Muscle layer of duodenum (tissue), 2 donors: Measurements from ENCODE around the gene ACACA.
"Not testable (repeated sequence)": the region's sequence is repeated elsewhere in the genome, so short reads cannot be mapped to it uniquely, and the experiment has no call there.

Source experiments
- H3K27ac ChIP-seq: one replicate; pipeline ENCODE4 v1.7.0; 2013; ENCODE audit warnings: mild to moderate bottlenecking, low read length
- H3K27me3 ChIP-seq: one replicate; pipeline ENCODE4 v1.7.0; 2013; ENCODE audit warnings: low read depth, mild to moderate bottlenecking, control low read depth, low read length
- H3K36me3 ChIP-seq, 2 donors: one replicate each; pipeline ENCODE4 v1.7.0; 2013; ENCODE audit warnings: low read length in 2 of 2, control low read depth in 1 of 2, mild to moderate bottlenecking in 1 of 2; ENCODE audit not compliant: insufficient read depth in 2 of 2, control insufficient read depth in 1 of 2
- H3K4me1 ChIP-seq, 2 donors: one replicate each; pipeline ENCODE4 v1.7.0; 2013; ENCODE audit warnings: low read length in 2 of 2, mild to moderate bottlenecking in 2 of 2, control low read depth in 1 of 2, moderate library complexity in 1 of 2; ENCODE audit not compliant: insufficient read depth in 2 of 2, control insufficient read depth in 1 of 2
- H3K4me3 ChIP-seq, 2 donors: one replicate each; pipeline ENCODE4 v1.7.0; 2013; ENCODE audit warnings: low read length in 2 of 2, low read depth in 1 of 2, mild to moderate bottlenecking in 1 of 2
- H3K9me3 ChIP-seq, 2 donors: one replicate each; pipeline ENCODE4 v1.7.0; 2013; ENCODE audit warnings: low read length in 2 of 2, control low read depth in 1 of 2, mild to moderate bottlenecking in 1 of 2; ENCODE audit not compliant: control insufficient read depth in 1 of 2
- donor health status: healthy.

The ACACA gene

GRCh38 chr17:37425268-37425667, 18.6 kb upstream of the ACACA start:
- no peak overlapping the region for H3K4me3 ChIP-seq
- H3K4me1 ChIP-seq: no peaks in the 10 kb centered on the region
- no peaks in the 10 kb centered on the region for H3K9me3 ChIP-seq
- peaks cover 19 to 40% of the 10 kb centered on the region in 2 donors for H3K36me3 ChIP-seq
- H3K27me3 ChIP-seq: no peaks in the 10 kb centered on the region
- H3K27ac ChIP-seq: no peak overlapping the region

GRCh38 chr17:37422971-37423625, 16.5 kb upstream of the ACACA start:
- Histone ChIP-seq H3K27me3 (no peaks in the 10 kb centered on the region), H3K4me1 (no peaks in the 10 kb centered on the region), H3K9me3 (no peaks in the 10 kb centered on the region), H3K4me3 (no peak overlapping the region), H3K36me3 (peaks cover 19 to 46% of the 10 kb centered on the region in 2 donors), H3K27ac (no peak overlapping the region)

GRCh38 chr17:37417852-37418251, 11.2 kb upstream of the ACACA start:
- H3K4me1 ChIP-seq: no peaks in the 10 kb centered on the region
- H3K27ac ChIP-seq: no peak overlapping the region
- no peaks in the 10 kb centered on the region for H3K27me3 ChIP-seq
- no peak overlapping the region for H3K4me3 ChIP-seq
- no peaks in the 10 kb centered on the region for H3K9me3 ChIP-seq
- peaks cover 16 to 29% of the 10 kb centered on the region in 2 donors for H3K36me3 ChIP-seq

GRCh38 chr17:37413875-37414519, 7.4 kb upstream of the ACACA start:
- Histone ChIP-seq H3K27ac (no peak overlapping the region), H3K36me3 (peaks cover 23 to 36% of the 10 kb centered on the region in 2 donors), H3K4me3 (no peak overlapping the region)

GRCh38 chr17:37410357-37410756, 3.7 kb upstream of the ACACA start:
- no peak overlapping the region for H3K4me3 ChIP-seq
- H3K27ac ChIP-seq: no peak overlapping the region
- no peaks in the 10 kb centered on the region for H3K27me3 ChIP-seq
- peaks cover 0 to 7% of the 10 kb centered on the region in 2 donors for H3K4me1 ChIP-seq
- H3K36me3 ChIP-seq: peaks cover 23 to 31% of the 10 kb centered on the region in 2 donors
- no peaks in the 10 kb centered on the region for H3K9me3 ChIP-seq

More at GRCh38 chr17:37413875-37414519, 7.4 kb upstream of the ACACA start:
- Histone ChIP-seq H3K9me3 (no peaks in the 10 kb centered on the region), H3K27me3 (no peaks in the 10 kb centered on the region), H3K4me1 (no peaks in the 10 kb centered on the region)

GRCh38 chr17:37408145-37408479, 1.5 kb upstream of the ACACA start:
- not testable (repeated sequence) for H3K27ac ChIP-seq, H3K27me3 ChIP-seq, H3K9me3 ChIP-seq, H3K4me3 ChIP-seq
- H3K36me3 ChIP-seq: peaks cover 7 to 15% of the 10 kb centered on the region in 2 donors
- H3K4me1 ChIP-seq: peaks cover 0 to 12% of the 10 kb centered on the region in 2 donors

- peaks cover 0 to 2% of the 10 kb centered on the region in 2 donors for H3K36me3 ChIP-seq
- no peaks in the 10 kb centered on the region for H3K9me3 ChIP-seq
- H3K27ac ChIP-seq: peak overlapping the region; percentile 89
- H3K27me3 ChIP-seq: no peaks in the 10 kb centered on the region
- H3K4me3 ChIP-seq: peak overlapping the region; percentile 72 to 94
- peaks cover 0 to 12% of the 10 kb centered on the region in 2 donors for H3K4me1 ChIP-seq
Measured at GRCh38 chr17:37405955-37406634, 541 bp downstream of the ACACA start.

- H3K27ac ChIP-seq, H3K36me3 ChIP-seq: not testable (repeated sequence)
- H3K4me3 ChIP-seq: peak overlapping the region; percentile 72 to 94
Measured at GRCh38 chr17:37405522-37405921, 1.1 kb downstream of the ACACA start.

GRCh38 chr17:37400505-37400904, 6.1 kb downstream of the ACACA start:
- Histone ChIP-seq H3K9me3 (no peaks in the 10 kb centered on the region), H3K36me3 (no peaks in the 10 kb centered on the region), H3K4me3 (no peak overlapping the region), H3K4me1 (peaks cover 0 to 7% of the 10 kb centered on the region in 2 donors), H3K27ac (no peak overlapping the region), H3K27me3 (no peaks in the 10 kb centered on the region)

More at GRCh38 chr17:37405522-37405921, 1.1 kb downstream of the ACACA start:
- not testable (repeated sequence) for H3K27me3 ChIP-seq, H3K9me3 ChIP-seq
- peaks cover 0 to 12% of the 10 kb centered on the region in 2 donors for H3K4me1 ChIP-seq

GRCh38 chr17:37399265-37399803, 7.3 kb downstream of the ACACA start:
- Histone ChIP-seq H3K27ac (no peak overlapping the region), H3K36me3 (no peaks in the 10 kb centered on the region), H3K9me3 (no peaks in the 10 kb centered on the region), H3K27me3 (no peaks in the 10 kb centered on the region), H3K4me1 (no peaks in the 10 kb centered on the region), H3K4me3 (no peak overlapping the region)

- H3K27ac ChIP-seq: no peak overlapping the region
Measured at GRCh38 chr17:37393352-37393751, 13.3 kb downstream of the ACACA start.

More at GRCh38 chr17:37393352-37393751, 13.3 kb downstream of the ACACA start:
- no peaks in the 10 kb centered on the region for H3K27me3 ChIP-seq
- peaks cover 0 to 6% of the 10 kb centered on the region in 2 donors for H3K4me1 ChIP-seq
- H3K9me3 ChIP-seq: no peaks in the 10 kb centered on the region
- H3K36me3 ChIP-seq: no peaks in the 10 kb centered on the region
- H3K4me3 ChIP-seq: no peak overlapping the region
